Germinal center (tissue), 1 donor: ENCODE data around the gene UBE2H.
"Not testable (repeated sequence)": the region's sequence is repeated elsewhere in the genome, so short reads cannot be mapped to it uniquely, and the experiment has no call there.

Experiments
- DNase-seq: peaks from one replicate; pipeline ENCODE4 v3.0.0; 2012; ENCODE audit warnings: mixed read lengths, low spot score

The UBE2H gene

DNA sequence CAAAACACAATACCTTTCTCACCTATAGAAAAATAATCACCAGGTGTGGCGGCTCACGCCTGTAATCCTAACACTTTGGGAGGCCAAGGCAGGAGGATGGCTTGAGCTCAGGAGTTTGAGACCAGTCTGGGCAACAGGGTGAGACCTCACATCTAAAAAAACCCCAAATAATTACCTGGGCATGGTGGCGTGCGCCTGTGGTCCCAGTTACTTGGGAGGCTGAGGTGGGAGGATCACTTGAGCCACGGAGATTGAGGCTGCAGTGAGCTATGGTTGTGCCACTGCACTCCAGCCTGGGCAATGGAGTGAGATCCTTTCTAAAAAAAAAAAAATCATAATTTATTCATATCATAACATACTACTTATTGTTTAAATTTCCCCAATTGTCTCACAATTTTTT is 129.6 kb downstream of the UBE2H start:
- not testable (repeated sequence) for DNase-seq

DNA sequence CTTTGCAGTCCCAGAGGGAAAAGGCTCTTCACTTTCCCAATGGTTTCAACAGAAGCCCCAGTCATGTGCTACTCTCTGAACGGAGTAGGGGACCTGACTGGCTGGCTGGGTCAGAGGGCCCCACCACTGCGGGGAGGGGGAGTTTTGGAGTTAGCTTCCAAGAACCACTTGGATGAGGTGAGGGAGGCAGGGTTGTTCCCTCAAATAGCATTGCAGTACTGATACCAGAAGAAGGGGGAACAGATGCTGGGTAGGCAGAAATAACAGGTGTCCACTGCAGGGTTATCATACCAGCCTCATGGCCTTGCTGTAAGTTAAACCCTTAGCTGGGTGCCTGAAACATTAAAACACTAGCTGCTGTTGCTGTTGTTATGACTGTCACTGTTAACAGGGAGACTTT is 131.3 kb downstream of the UBE2H start:
- no peak for DNase-seq

DNA sequence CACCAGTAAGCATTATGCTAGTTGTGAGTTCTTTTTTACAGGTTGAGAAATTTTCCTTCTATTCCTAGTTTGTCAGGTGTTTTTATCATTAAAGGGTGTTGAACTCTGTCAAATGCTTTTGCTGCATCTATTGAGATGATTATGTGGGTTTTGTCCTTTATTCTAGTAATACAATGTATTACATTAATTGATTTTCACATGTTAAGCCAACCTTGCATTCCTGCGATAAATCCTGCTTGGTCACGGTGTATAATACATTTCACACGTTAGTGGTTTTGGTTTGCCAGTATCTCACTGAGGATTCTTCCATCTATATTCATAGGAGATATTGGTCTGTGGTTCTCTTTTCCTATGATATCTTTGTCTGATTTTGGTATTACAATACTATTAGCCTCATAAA is 136.0 kb downstream of the UBE2H start:
- no peak for DNase-seq

DNA sequence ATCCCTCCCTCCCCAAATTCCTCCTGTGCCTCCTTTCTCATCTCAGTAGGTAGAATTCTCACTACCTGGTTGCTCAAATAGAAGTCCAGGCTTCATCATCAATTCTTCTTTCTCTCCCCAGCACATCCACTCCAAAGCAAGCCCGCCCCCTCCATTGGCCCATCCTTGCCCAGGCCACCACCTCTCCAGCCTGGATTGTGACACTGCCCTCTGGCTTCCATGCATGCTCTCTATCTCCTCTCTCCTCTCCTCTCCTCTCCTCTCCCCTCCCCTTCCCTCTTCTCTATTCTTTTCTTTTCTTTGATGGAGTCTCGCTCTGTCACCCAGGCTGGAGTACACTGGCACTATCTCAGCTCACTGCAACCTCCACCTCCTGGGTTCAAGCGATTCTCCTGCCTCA is 144.9 kb downstream of the UBE2H start:
- no peak for DNase-seq

DNA sequence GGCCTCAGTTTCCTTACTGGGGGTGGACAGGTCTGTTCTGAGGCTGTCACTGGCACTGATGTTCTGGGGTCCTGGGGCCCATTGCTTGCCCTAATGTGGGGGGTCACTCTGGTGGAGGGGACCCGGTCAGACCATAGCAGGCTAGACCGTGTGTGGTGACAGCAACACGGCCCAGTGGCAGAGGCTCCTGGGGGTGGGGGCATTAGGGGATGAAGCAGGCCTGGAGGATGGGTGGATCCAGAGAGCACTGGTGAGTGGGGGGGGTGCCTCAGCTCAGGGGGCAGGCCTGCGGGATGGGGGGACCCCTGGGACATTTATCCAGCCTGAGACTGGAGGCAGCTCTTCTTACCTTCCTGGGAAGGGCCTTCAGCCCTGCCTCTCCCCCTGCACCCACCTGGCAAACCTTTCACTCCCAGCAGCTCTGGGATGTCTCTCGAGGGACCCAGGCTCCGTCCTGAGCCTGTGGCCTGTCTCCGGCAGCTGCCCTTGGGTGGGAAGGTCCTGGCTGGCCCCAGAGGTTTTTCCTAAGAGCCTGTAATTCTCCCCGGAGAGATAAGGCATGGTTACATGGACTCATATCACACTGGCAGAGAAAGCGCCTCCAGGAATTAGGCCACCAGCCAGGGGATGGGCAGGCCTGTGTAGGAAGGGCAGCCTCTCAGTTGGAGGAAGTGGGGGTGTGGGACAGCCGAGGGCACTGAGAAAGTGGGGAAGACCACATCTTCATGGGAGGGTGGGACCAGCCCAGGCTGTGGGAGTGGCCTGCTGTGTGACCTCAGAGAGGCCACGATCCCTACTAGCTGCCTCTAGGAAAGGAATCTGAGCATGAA is 147.7 kb downstream of the UBE2H start:
- no peak for DNase-seq

DNA sequence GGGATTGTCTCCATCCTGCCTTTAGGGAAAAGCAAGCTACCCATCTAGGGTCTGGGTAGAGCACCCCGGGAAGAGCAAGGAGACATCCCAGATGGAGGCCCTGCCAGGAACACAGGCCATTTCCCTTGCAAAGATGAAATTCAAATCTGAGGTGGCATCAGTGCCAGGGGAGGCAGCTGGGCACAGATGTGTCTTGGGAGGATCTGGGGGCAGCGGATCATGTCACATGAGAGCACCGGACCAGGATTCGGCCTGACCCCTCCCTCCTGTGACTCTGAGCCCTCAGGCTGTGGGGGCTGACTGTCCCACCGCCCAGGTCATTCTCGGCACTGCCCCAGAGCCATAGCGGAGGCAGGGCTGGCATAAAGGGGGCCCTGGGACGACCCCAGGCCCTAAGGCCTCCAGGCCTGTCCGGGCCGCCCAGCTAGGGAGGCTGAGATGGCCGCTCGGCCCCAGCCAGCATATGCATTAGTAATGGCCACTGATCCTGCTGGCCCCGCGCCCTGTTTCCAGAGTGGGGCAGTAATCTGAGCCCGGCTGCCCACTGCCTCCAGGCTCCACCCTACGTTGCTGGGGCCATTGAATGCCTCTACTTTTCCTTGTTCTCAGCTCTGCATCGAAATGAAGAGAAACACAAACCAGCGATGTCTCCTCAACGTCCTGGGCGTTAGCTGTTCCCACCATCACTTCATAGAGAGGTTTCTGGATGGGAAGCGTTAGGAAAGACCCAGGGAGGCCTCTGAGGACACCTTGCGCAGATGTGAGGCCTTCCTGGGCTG is 148.5 kb downstream of the UBE2H start:
- DNase-seq: no peak

DNA sequence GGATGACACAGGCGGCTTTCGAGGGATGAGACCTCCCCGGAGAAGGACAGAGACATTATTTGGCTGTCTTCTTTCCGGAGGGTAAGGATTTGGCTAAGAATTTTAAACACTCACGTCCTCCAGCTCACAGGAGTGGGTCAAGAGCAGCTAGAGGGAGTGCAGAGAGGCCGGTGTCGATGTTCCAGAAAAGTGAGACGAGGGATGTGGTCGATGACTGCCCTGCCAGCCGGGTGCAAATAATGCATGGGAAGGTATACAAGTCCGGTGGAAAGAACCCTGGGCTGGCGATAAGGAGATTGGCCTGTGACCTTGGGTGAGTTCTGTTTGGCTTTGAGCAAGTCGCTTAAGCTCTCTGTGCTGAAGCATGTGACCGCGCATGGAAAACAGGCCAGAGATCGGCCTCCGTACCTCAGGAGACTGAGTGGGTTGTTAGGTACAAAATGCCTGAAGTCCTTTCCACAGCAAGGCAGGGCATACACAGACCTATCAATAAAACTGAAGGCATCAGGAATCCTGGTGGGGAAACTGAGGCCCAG is 149.1 kb downstream of the UBE2H start:
- DNase-seq: no peak

DNA sequence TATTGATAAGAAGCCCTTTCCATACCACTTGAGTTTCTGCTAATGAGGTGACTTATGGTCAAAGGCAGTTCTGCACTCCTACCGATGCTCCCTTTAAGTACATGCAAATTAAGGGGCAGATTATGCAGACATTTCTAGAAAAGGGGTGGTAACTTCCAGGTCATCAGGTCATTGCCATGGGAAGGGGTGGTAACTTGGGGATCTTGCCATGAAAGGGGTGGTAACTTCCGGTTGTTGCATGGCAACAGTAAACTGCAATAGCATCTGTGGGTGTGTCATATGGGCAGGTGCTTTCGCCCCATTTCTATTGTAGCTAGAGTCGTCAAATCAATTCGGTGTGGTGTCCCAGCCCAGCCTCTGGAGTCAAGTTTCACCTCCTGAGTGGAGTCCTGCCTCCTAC is 150.9 kb downstream of the UBE2H start:
- DNase-seq: no peak

DNA sequence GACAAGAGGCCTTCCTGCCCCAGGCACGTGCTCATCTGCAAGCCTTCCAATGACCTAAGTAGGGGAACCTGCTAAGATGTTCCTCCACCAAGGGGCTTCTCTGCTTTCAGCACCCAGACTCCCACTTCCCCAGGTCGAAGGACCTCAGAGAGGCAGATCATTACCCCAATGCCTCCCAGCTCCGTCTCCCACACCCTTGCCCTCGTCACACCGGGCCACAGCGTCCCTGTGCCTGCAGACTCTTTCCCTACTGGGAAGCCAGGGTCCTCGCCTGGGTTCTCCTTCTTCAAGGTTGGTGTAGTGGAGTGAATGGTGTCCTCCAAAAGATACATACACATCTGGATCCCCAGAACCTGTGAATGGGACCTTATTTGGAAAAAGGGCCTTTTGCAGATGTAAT is 151.9 kb downstream of the UBE2H start:
- DNase-seq: no peak

DNA sequence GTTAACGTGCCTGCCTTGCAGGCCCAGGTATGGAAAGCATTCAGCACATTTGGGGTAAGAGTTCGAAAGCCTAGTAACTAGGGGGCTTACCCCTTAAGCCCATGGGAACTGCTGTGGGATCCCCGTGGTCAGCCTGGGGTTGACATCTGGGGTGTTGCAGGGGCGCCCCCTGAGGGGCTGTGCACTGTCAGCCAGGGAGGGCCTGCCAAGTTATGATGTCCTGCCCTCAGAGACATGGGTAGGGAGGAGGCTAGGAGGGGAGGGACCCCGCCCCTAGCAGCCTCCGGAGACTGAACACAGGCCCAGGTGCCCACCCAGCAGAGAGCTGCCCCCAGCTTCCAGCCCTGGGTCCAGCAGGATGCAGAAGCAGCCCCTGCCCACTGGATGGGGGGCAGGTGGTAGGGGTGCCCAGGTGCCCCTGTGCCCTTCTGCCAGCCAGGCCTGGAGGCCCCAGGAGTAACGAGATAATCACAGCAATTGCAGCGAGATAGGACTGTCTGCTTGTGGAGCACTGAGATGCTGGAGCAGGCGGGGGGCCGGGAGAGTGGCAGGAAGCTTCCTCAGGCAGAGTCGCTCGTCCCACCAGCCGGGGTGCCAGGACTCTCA is 153.3 kb downstream of the UBE2H start:
- no peak for DNase-seq

DNA sequence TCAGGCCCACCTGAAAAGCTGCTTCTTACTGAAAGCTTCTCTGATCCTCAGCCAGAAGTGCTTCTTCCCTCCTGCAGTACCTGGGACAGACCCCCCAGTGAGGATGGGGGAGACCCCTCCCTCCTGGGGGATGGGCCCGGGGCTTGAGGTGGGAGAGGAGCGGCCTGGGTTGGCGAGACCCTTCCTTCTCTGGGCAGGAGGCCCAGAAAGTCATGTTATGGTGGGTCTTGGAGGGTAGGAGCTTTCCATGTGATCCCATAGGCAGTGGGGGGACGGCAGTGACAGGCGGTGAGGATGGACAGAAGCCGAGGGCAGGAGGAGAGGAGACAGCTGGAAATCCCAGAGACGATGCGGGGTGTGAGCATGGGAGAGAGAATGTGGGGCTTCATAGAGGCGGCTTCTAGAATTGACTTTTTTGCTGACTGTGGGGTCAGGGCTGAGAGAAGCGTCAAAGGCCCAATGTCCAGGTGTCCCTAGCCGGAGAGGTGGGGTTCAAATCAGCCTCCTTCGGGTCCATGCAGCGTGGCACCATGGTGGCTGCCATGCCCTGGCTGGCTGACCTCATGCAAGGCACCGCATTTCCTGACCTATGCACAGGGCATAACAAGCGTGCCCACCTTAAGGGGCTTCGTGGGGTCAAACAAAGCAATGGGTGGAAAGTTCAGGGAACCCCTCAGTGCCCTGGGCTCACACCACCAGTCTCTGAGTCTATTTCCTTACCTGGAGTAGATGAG is 154.0 kb downstream of the UBE2H start:
- no peak for DNase-seq

DNA sequence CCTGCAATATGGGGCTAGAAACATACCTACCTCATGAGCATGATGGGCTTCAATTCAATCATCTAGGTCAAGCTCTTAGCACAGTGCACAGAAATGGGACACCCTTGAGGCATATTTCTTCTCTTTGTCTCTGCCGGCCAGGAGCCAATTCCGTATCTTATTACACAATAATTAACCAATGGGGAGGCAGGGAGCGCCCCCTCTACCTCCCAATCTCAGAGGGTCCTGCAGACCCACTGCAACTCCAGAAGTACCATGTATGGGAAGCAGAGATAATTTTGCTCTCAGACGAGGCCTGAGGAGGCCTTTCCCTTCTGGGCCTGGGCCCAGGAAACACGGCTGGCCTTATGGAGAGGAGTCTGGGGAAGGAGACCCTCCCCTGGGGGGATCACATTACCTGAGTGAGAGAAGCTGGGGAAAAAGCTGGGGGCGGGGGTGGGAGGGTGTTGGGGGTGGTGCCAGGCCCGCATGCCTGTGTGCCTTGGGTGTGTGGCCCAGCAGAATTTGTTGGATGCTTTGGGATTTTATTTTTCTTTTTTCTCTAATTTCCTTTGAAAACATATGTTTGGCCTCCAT is 155.5 kb downstream of the UBE2H start:
- no peak for DNase-seq

DNA sequence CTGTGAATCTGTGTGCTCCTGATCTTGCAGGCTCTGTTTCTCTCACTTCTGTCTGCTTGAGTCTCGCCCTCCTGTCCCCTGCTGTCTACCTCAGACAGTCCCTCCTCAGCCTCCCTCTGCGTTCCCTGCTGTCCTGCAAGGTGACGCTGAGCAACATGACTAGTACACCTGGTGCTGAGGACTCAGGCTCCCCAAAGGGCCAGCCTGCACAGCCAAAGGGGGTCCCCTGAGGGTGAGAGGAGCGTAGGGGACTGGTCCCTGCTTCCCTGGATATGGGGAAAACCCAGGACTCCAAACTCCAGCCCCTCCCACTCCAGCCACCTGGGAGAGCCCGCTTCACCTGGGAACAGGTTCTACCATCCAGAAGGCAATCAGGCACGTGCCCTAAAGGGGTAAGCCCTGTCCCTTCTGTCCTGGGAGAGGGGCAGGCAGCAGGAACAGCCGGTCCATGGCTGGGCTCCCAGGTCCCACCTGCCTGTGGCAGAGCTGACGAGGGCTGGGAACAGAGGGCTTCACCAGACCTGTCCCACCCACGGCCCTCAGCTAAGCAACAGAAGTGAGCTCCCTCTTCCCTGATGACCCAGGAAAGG is 156.5 kb downstream of the UBE2H start:
- no peak for DNase-seq

DNA sequence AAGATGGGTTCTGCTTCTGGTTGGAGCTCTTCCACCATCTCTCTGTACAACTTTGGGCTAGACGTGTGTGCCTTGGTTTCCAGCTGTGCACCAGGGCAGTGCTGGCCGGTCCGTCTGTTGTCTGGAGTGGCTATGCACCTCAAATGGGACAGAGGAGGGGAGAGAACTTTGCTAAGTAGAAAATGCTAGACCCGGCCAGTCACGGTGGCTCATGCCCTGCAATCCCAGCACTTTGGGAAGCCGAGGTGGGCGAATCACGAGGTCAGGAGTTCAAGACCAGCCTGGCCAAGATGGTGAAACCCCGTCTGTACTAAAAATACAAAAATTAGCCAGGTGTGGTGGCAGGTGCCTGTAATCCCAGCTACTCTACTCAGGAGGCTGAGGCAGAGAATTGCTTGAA is 158.3 kb downstream of the UBE2H start:
- DNase-seq: not testable (repeated sequence)

DNA sequence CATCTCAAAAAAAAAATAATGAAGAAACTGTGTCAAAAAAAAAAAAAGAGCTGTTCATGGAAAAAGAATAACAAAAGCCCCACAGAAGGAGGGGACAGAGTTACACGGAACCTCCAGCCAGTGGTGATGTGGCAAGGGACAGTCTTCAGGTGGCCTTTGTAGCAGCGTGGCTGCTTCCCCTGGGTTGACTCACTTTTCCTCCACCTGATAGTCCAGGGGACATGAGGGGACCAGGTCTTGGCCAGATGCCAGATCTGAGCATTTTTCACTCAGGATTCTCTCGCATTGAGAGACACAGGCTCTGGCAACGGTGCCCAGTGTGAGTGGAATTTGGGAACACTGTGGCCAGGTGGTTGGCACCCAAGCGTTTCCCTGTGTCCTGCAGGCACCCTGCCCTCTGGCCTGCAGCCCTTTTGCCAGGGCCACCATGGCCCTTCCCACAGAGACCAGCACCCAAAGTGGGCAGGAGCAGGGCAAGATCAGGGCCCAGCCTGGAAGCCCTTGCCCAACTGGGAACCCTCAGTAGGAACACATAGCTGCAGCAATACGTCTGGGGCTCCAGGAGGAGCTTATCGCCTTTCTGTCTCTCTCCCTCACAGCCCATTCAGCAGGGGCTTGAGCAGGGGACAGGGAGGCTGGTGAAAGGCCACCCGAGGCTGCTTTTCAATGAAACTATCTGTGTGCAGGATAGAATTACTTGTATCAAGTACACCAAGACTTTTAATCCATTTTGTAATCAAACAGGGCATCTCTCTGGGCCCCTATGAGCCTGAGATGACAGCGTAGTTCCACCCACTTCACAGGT is 159.1 kb downstream of the UBE2H start:
- DNase-seq: no peak

DNA sequence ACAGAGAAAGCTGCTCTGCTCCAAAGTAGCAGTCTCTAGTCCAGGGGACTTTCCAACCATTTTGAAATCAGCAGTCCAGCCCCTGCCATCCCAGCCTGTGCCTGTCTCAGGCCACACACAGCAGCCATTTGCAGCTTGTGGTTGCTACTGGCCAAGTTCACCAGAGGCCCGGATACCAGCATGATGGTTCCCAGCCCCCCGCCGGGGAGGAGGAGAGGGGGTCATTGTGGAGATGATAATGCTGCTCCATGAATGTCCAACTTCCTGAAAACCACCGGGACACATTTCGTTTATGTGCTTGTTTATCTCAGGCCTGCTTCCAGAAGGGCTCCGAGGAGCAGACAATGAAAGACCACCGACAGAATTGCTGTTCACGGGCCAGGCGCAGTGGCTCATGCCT is 160.0 kb downstream of the UBE2H start:
- no peak for DNase-seq

DNA sequence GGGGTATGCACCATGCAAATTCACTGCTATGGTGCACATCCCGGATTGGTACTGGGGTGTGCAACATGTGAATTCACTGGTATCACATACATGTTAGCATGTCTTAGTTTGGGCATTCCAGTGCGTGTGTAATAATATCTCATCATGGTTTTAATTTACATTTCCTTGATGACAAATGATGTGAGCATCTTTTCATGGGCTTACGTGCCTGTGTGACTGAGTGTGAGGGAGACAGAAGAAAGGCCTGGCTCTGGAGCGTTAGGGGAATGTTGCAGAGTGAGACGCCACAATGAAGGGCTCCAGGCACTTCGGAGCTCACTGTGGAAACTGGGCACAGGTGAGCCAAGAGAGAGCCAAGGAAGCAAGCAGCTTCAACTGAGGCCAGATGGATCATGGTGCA is 162.6 kb downstream of the UBE2H start:
- no peak for DNase-seq

DNA sequence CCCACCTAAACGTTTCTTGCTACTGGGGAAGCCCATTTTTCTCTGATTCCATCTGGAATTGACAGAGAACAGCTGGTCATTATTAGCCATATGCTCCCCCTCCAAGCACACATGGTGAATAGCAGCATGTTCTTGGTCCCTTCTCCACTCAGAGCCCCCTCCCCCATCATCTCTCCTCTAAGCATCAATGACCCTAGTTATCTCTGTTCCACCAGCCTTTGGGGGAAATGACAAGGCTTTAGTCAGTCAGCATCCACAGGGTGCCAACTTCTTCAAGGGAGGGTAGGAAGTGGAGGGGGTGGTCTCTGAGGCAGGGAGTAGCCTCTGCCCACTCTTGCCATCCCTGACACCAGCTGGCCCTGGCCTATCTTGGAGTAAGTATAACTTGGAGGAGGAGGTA is 163.1 kb downstream of the UBE2H start:
- DNase-seq: no peak

DNA sequence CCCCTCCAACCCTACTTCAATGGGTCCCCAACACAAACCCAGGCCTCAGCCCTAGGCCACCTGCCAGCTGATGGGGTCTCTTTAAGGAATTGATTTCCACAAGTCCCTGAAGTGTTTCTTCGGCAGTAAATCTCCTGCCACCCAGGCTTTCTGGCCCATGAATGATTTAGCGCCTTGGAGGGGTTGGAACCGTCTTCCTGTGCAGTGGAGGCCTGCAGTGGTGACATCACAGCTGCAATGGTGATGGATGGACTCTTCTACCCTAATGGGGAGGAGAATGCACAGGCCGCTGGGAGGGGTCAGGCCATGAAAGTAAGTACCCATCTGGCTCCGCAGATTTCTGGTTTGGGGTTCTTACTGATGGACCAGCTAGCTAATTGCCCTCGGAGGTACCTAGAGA is 163.8 kb downstream of the UBE2H start:
- no peak for DNase-seq

DNA sequence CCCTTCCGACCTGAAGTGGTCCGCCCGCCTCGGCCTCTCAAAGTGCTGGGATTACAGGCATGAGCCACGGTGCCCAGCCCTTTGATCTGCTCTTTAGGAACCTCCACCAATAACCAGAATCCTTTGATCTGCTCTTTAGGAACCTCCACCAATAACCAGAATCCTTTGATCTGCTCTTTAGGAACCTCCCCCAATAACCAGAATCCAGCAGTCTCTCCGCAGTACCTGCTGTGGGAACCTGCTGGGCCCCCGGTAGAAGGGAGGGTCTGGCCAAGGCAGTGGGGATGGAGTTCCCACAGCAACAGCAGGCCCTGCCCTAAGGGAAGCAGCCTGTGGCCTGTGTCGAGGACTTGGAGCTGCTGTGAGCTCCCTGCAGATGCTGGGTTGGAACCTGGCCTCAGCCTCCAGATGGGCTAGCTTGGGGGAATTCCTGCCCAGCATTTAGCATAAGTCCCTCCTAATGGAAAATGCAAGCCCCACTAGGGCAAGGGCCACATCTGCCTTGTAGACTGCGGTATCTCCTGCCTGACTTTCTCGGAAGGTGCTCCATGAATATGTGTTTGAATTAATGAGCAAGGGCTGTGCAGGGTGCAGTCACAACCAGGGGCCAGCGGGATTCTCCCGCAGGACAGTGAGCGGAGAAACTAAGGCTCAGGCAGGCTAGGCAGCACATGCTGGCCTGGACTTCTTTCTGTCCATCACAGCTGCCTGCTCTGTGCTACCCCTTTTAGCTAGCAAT is 165.8 kb downstream of the UBE2H start:
- DNase-seq: no peak
